ENCODE measurements around the gene KRTAP23-1.

DNA sequence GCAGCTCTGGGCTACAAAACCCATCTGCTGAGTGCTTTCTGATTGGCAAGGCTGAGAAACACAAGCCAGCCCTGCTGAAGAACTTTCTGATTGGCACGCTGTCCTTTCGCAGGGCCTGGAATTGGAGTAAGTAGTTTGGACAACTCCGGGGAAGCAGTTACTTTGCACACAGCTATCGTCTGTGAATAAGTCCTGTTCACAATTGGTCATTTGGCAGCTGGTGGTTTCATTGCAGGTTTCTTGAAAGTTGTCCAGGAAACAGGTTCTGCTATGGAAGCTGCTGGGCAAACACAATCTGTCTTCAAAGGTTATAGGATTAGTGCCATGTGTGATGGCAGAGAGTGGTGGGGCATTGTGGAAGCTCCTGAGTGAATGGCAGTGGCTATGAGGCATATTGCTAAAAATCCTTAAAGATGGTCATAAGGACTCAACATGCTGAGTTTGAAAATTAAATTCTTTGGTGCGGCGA is 11.1 kb downstream of the KRTAP23-1 start, which contains the start of gene KRTAP27-1:
- TF ChIP-seq, protein P1, sequence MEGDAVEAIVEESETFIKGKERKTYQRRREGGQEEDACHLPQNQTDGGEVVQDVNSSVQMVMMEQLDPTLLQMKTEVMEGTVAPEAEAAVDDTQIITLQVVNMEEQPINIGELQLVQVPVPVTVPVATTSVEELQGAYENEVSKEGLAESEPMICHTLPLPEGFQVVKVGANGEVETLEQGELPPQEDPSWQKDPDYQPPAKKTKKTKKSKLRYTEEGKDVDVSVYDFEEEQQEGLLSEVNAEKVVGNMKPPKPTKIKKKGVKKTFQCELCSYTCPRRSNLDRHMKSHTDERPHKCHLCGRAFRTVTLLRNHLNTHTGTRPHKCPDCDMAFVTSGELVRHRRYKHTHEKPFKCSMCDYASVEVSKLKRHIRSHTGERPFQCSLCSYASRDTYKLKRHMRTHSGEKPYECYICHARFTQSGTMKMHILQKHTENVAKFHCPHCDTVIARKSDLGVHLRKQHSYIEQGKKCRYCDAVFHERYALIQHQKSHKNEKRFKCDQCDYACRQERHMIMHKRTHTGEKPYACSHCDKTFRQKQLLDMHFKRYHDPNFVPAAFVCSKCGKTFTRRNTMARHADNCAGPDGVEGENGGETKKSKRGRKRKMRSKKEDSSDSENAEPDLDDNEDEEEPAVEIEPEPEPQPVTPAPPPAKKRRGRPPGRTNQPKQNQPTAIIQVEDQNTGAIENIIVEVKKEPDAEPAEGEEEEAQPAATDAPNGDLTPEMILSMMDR (IDR thresholded peaks at IDR 0.05), result no peak
- TF ChIP-seq EZH2 (IDR thresholded peaks at IDR 0.05; ENCODE audit: borderline replicate concordance, insufficient read depth, low read depth, low read length, poor library complexity, severe bottlenecking), result no peak

Data from B cell (primary cell).